ENCODE results near the gene DUSP16.

Gene DUSP16

GRCh38 chr12:12539028-12539810 is 23.4 kb downstream of the DUSP16 start:
- TF ChIP-seq CTCF (IDR thresholded peaks at IDR 0.05; ENCODE audit: low read depth, low read length, missing control alignments): no peak
- no peak overlapping the region for H3K4me3 ChIP-seq (ENCODE audit: low read depth, low read length)
- DNase-seq (ENCODE audit: low read depth): no peak

- TF ChIP-seq CTCF (IDR thresholded peaks at IDR 0.05; ENCODE audit: low read depth, low read length, missing control alignments): no peak
- no peak for DNase-seq (ENCODE audit: low read depth)
These were observed 24.1 kb downstream of the DUSP16 start for GRCh38 chr12:12538535-12538934.

GRCh38 chr12:12537421-12537820 is 25.2 kb downstream of the DUSP16 start:
- DNase-seq (ENCODE audit: low read depth): no peak
- TF ChIP-seq CTCF (IDR thresholded peaks at IDR 0.05; ENCODE audit: low read depth, low read length, missing control alignments): no peak
- no peak overlapping the region for H3K4me3 ChIP-seq (ENCODE audit: low read depth, low read length)

More at GRCh38 chr12:12538535-12538934, 24.1 kb downstream of the DUSP16 start:
- H3K4me3 ChIP-seq (ENCODE audit: low read depth, low read length): no peak overlapping the region

GRCh38 chr12:12534975-12535374 is 27.7 kb downstream of the DUSP16 start:
- DNase-seq (ENCODE audit: low read depth): no peak
- TF ChIP-seq CTCF (IDR thresholded peaks at IDR 0.05; ENCODE audit: low read depth, low read length, missing control alignments): no peak
- no peak overlapping the region for H3K4me3 ChIP-seq (ENCODE audit: low read depth, low read length)

GRCh38 chr12:12534166-12534866 is 28.3 kb downstream of the DUSP16 start:
- no peak for TF ChIP-seq CTCF (IDR thresholded peaks at IDR 0.05; ENCODE audit: low read depth, low read length, missing control alignments)
- H3K4me3 ChIP-seq (ENCODE audit: low read depth, low read length): no peak overlapping the region
- DNase-seq (ENCODE audit: low read depth): no peak

GRCh38 chr12:12533238-12533829 is 29.3 kb downstream of the DUSP16 start:
- no peak overlapping the region for H3K4me3 ChIP-seq (ENCODE audit: low read depth, low read length)
- TF ChIP-seq CTCF (IDR thresholded peaks at IDR 0.05; ENCODE audit: low read depth, low read length, missing control alignments): no peak
- no peak for DNase-seq (ENCODE audit: low read depth)

Data from GM12864 (cell line).